Measurements from ENCODE around the gene PDE6B.
A peak's percentile ranks its signal among the peaks of the same experiment; 100 is the strongest.
"Not testable (repeated sequence)": the region's sequence is repeated elsewhere in the genome, so short reads cannot be mapped to it uniquely, and the experiment has no call there.

Gene PDE6B

GRCh38 chr4:703336-704197, 78.2 kb downstream of the PDE6B start:
- H3K27me3 ChIP-seq (ENCODE audit: insufficient read depth, low read length) = no peaks in the 10 kb centered on the region
- no peak overlapping the region for H2AFZ ChIP-seq (ENCODE audit: low read length, unreplicated experiment)
- H3K27ac ChIP-seq (ENCODE audit: low read depth, low read length) = no peak overlapping the region
- H3K79me2 ChIP-seq (ENCODE audit: control insufficient read depth, insufficient read depth, low read length, unreplicated experiment) = peaks cover 23% of the 10 kb centered on the region
- H3K36me3 ChIP-seq (ENCODE audit: insufficient read depth, low read length) = no peaks in the 10 kb centered on the region
- H3K4me1 ChIP-seq (ENCODE audit: control insufficient read depth, insufficient read depth, low read length, unreplicated experiment) = peaks cover 11% of the 10 kb centered on the region
- no peak overlapping the region for H3K4me3 ChIP-seq (ENCODE audit: low read depth, low read length)

GRCh38 chr4:704198-704891, 79.0 kb downstream of the PDE6B start:
- Histone ChIP-seq H3K27me3 (ENCODE audit: insufficient read depth, low read length) (no peaks in the 10 kb centered on the region), H3K4me3 (ENCODE audit: low read depth, low read length) (no peak overlapping the region), H3K36me3 (ENCODE audit: insufficient read depth, low read length) (no peaks in the 10 kb centered on the region), H2AFZ (ENCODE audit: low read length, unreplicated experiment) (no peak overlapping the region), H3K4me1 (ENCODE audit: control insufficient read depth, insufficient read depth, low read length, unreplicated experiment) (peaks cover 11% of the 10 kb centered on the region), H3K79me2 (ENCODE audit: control insufficient read depth, insufficient read depth, low read length, unreplicated experiment) (peaks cover 31% of the 10 kb centered on the region), H3K27ac (ENCODE audit: low read depth, low read length) (no peak overlapping the region)

- peaks cover 36% of the 10 kb centered on the region for H3K79me2 ChIP-seq (ENCODE audit: control insufficient read depth, insufficient read depth, low read length, unreplicated experiment)
- peaks cover 5% of the 10 kb centered on the region for H3K4me1 ChIP-seq (ENCODE audit: control insufficient read depth, insufficient read depth, low read length, unreplicated experiment)
- no peaks in the 10 kb centered on the region for H3K27me3 ChIP-seq (ENCODE audit: insufficient read depth, low read length)
- H2AFZ ChIP-seq (ENCODE audit: low read length, unreplicated experiment) = no peak overlapping the region
- no peaks in the 10 kb centered on the region for H3K36me3 ChIP-seq (ENCODE audit: insufficient read depth, low read length)
- peak overlapping the region; percentile 86 for H3K4me3 ChIP-seq (ENCODE audit: low read depth, low read length)
- H3K27ac ChIP-seq (ENCODE audit: low read depth, low read length) = no peak overlapping the region
These were observed 79.6 kb downstream of the PDE6B start for GRCh38 chr4:704971-705277.

GRCh38 chr4:705278-706082, 80.1 kb downstream of the PDE6B start, which contains the start of gene PCGF3:
PCGF3 (plus strand) TSS chr4:705832; CDS start chr4:733681, 27,849 bp downstream.
- Histone ChIP-seq H2AFZ (ENCODE audit: low read length, unreplicated experiment) (peak within 1 kb of the TSS; percentile 95), H3K79me2 (ENCODE audit: control insufficient read depth, insufficient read depth, low read length, unreplicated experiment) (peaks cover 42% of the 10 kb centered on the region), H3K4me3 (ENCODE audit: low read depth, low read length) (peak within 1 kb of the TSS; percentile 86), H3K27me3 (ENCODE audit: insufficient read depth, low read length) (no peaks in the 10 kb centered on the region), H3K36me3 (ENCODE audit: insufficient read depth, low read length) (no peaks in the 10 kb centered on the region), H3K27ac (ENCODE audit: low read depth, low read length) (peak within 1 kb of the TSS; percentile 65; the same call in 1 of the 2 replicates), H3K4me1 (ENCODE audit: control insufficient read depth, insufficient read depth, low read length, unreplicated experiment) (peaks cover 4% of the 10 kb centered on the region)

- Histone ChIP-seq H2AFZ (ENCODE audit: low read length, unreplicated experiment) (peak overlapping the region; percentile 95), H3K27ac (ENCODE audit: low read depth, low read length) (peak overlapping the region; percentile 65; the same call in 1 of the 2 replicates), H3K4me3 (ENCODE audit: low read depth, low read length) (peak overlapping the region; percentile 86), H3K79me2 (ENCODE audit: control insufficient read depth, insufficient read depth, low read length, unreplicated experiment) (peaks cover 49% of the 10 kb centered on the region)
- H3K27me3 ChIP-seq (ENCODE audit: insufficient read depth, low read length); H3K36me3 ChIP-seq (ENCODE audit: insufficient read depth, low read length); H3K4me1 ChIP-seq (ENCODE audit: control insufficient read depth, insufficient read depth, low read length, unreplicated experiment): not testable (repeated sequence)
These were observed 80.8 kb downstream of the PDE6B start for GRCh38 chr4:706083-706633.

- Histone ChIP-seq H3K4me1 (ENCODE audit: control insufficient read depth, insufficient read depth, low read length, unreplicated experiment) (peaks cover 4% of the 10 kb centered on the region), H3K4me3 (ENCODE audit: low read depth, low read length) (peak overlapping the region; percentile 86), H3K27me3 (ENCODE audit: insufficient read depth, low read length) (no peaks in the 10 kb centered on the region), H3K27ac (ENCODE audit: low read depth, low read length) (no peak overlapping the region), H3K36me3 (ENCODE audit: insufficient read depth, low read length) (no peaks in the 10 kb centered on the region), H2AFZ (ENCODE audit: low read length, unreplicated experiment) (no peak overlapping the region), H3K79me2 (ENCODE audit: control insufficient read depth, insufficient read depth, low read length, unreplicated experiment) (peaks cover 52% of the 10 kb centered on the region)
These were observed 81.6 kb downstream of the PDE6B start for GRCh38 chr4:706834-707598.

- Histone ChIP-seq H3K79me2 (ENCODE audit: control insufficient read depth, insufficient read depth, low read length, unreplicated experiment) (peaks cover 62% of the 10 kb centered on the region), H3K4me3 (ENCODE audit: low read depth, low read length) (peak overlapping the region; percentile 21; the same call in 1 of the 2 replicates), H2AFZ (ENCODE audit: low read length, unreplicated experiment) (no peak overlapping the region), H3K4me1 (ENCODE audit: control insufficient read depth, insufficient read depth, low read length, unreplicated experiment) (peaks cover 4% of the 10 kb centered on the region), H3K27me3 (ENCODE audit: insufficient read depth, low read length) (no peaks in the 10 kb centered on the region), H3K27ac (ENCODE audit: low read depth, low read length) (no peak overlapping the region), H3K36me3 (ENCODE audit: insufficient read depth, low read length) (no peaks in the 10 kb centered on the region)
These were observed 82.7 kb downstream of the PDE6B start for GRCh38 chr4:707929-708630.

- Histone ChIP-seq H3K27me3 (ENCODE audit: insufficient read depth, low read length) (no peaks in the 10 kb centered on the region), H2AFZ (ENCODE audit: low read length, unreplicated experiment) (no peak overlapping the region), H3K27ac (ENCODE audit: low read depth, low read length) (no peak overlapping the region), H3K4me1 (ENCODE audit: control insufficient read depth, insufficient read depth, low read length, unreplicated experiment) (peaks cover 4% of the 10 kb centered on the region), H3K4me3 (ENCODE audit: low read depth, low read length) (peak overlapping the region; percentile 21; the same call in 1 of the 2 replicates), H3K79me2 (ENCODE audit: control insufficient read depth, insufficient read depth, low read length, unreplicated experiment) (peaks cover 67% of the 10 kb centered on the region), H3K36me3 (ENCODE audit: insufficient read depth, low read length) (no peaks in the 10 kb centered on the region)
These were observed 83.2 kb downstream of the PDE6B start for GRCh38 chr4:708631-708933.

GRCh38 chr4:709348-709747, 84.0 kb downstream of the PDE6B start:
- Histone ChIP-seq H3K27ac (ENCODE audit: low read depth, low read length) (no peak overlapping the region), H3K27me3 (ENCODE audit: insufficient read depth, low read length) (no peaks in the 10 kb centered on the region), H3K36me3 (ENCODE audit: insufficient read depth, low read length) (no peaks in the 10 kb centered on the region), H2AFZ (ENCODE audit: low read length, unreplicated experiment) (no peak overlapping the region), H3K79me2 (ENCODE audit: control insufficient read depth, insufficient read depth, low read length, unreplicated experiment) (peaks cover 75% of the 10 kb centered on the region), H3K4me3 (ENCODE audit: low read depth, low read length) (no peak overlapping the region), H3K4me1 (ENCODE audit: control insufficient read depth, insufficient read depth, low read length, unreplicated experiment) (peaks cover 4% of the 10 kb centered on the region)
